ENCODE measurements around the gene FAM216B. TPM values are rescaled to one million over a fixed set of nuclear protein-coding genes. Genes with fewer than 3 reads are reported as not detected.

The FAM216B gene
- total RNA-seq, 6 experiments from 2014 or later: not detected

- no peak overlapping the region for H3K27ac Mint-ChIP-seq
- peaks cover 13% of the 10 kb centered on the region for H3K27me3 Mint-ChIP-seq (ENCODE audit: insufficient read depth)
These were observed 40.1 kb downstream of the FAM216B start for GRCh38 chr13:42821437-42821836.

GRCh38 chr13:42832341-42833096 lies 51.1 kb downstream of the FAM216B start:
- Mint-ChIP-seq H3K36me3 (ENCODE audit: low read depth) (no peaks in the 10 kb centered on the region), H3K4me3 (peak overlapping the region; percentile 38), H3K9me3 (no peaks in the 10 kb centered on the region), H3K27me3 (ENCODE audit: insufficient read depth) (peaks cover 4% of the 10 kb centered on the region; the same call in 1 of the 2 replicates), H3K27ac (peak overlapping the region; percentile 60), H3K4me1 (ENCODE audit: low read depth) (peaks cover 41% of the 10 kb centered on the region)
- no peak for TF ChIP-seq CTCF (IDR thresholded peaks at IDR 0.05)
- DNase-seq: peak; percentile 77

More at GRCh38 chr13:42821437-42821836, 40.1 kb downstream of the FAM216B start:
- H3K4me3 Mint-ChIP-seq: no peak overlapping the region; the same call in 1 of the 2 replicates
- TF ChIP-seq CTCF (IDR thresholded peaks at IDR 0.05): no peak
- peaks cover 23% of the 10 kb centered on the region for H3K36me3 Mint-ChIP-seq (ENCODE audit: low read depth)
- H3K9me3 Mint-ChIP-seq: peaks cover 15% of the 10 kb centered on the region
- peaks cover 26% of the 10 kb centered on the region for H3K4me1 Mint-ChIP-seq (ENCODE audit: low read depth)
- DNase-seq: peak; percentile 16

GRCh38 chr13:42834946-42835345 lies 53.6 kb downstream of the FAM216B start:
- H3K36me3 Mint-ChIP-seq (ENCODE audit: low read depth): no peaks in the 10 kb centered on the region
- H3K27ac Mint-ChIP-seq: no peak overlapping the region
- H3K27me3 Mint-ChIP-seq (ENCODE audit: insufficient read depth): peaks cover 27% of the 10 kb centered on the region
- no peak overlapping the region for H3K4me3 Mint-ChIP-seq
- H3K9me3 Mint-ChIP-seq: no peaks in the 10 kb centered on the region
- peaks cover 43% of the 10 kb centered on the region for H3K4me1 Mint-ChIP-seq (ENCODE audit: low read depth)
- TF ChIP-seq CTCF (IDR thresholded peaks at IDR 0.05): no peak
- DNase-seq: no peak

- peak overlapping the region; percentile 51 for H3K4me3 Mint-ChIP-seq
- no peaks in the 10 kb centered on the region for H3K9me3 Mint-ChIP-seq
- peak; percentile 66 for TF ChIP-seq CTCF (IDR thresholded peaks at IDR 0.05)
- H3K27ac Mint-ChIP-seq: peak overlapping the region; percentile 71
- peaks cover 39% of the 10 kb centered on the region for H3K27me3 Mint-ChIP-seq (ENCODE audit: insufficient read depth)
- peak; percentile 61 for DNase-seq
- peaks cover 33% of the 10 kb centered on the region for H3K4me1 Mint-ChIP-seq (ENCODE audit: low read depth)
- H3K36me3 Mint-ChIP-seq (ENCODE audit: low read depth): no peaks in the 10 kb centered on the region
These were observed 55.7 kb downstream of the FAM216B start for GRCh38 chr13:42836930-42837690.

Other genes starting within 250 kb of the FAM216B start
- not detected for gene TNFSF11, start 207.4 kb upstream of the FAM216B start, total RNA-seq (2021; fragmentation: NEBNext Ultra II Directional; extraction: Animal tissue kit (Norgen Biotek cat#: 25700))
- gene EPSTI1, start 210.7 kb downstream of the FAM216B start, total RNA-seq (2021; fragmentation: NEBNext Ultra II Directional; extraction: Animal tissue kit (Norgen Biotek cat#: 25700)): 1 to 10 TPM in 4 of 6 experiments, under 1 TPM in 2; 0.76 to 2.3 (median 1.3) TPM
- 10 to 100 TPM; 23.8 to 29.6 (median 25.8) TPM for gene DNAJC15, start 242.0 kb downstream of the FAM216B start, total RNA-seq (2021; fragmentation: NEBNext Ultra II Directional; extraction: Animal tissue kit (Norgen Biotek cat#: 25700))

Data from HFFc6 (cell line).